ENCODE measurements around the gene ZBTB7C.

DNA sequence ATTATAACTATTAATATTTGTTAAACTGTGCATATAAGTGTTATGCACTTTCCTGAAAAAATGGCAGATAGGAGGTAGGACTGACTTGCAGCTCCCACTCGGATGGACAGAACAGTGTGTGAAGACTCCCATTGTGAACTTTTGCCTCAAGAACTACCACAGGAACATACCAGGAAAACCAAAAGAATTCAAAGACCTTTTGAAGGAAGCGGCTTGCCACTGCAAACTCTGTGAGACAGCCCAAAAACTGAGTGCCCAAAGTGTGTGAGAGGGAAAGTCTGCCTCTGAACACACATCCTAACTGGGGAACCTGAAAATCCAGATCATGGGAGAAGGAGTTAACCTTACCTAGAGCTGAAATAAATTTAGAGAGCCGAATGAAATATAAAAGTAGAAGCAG, 171.0 kb downstream of the ZBTB7C start:
- TF ChIP-seq, protein P1, sequence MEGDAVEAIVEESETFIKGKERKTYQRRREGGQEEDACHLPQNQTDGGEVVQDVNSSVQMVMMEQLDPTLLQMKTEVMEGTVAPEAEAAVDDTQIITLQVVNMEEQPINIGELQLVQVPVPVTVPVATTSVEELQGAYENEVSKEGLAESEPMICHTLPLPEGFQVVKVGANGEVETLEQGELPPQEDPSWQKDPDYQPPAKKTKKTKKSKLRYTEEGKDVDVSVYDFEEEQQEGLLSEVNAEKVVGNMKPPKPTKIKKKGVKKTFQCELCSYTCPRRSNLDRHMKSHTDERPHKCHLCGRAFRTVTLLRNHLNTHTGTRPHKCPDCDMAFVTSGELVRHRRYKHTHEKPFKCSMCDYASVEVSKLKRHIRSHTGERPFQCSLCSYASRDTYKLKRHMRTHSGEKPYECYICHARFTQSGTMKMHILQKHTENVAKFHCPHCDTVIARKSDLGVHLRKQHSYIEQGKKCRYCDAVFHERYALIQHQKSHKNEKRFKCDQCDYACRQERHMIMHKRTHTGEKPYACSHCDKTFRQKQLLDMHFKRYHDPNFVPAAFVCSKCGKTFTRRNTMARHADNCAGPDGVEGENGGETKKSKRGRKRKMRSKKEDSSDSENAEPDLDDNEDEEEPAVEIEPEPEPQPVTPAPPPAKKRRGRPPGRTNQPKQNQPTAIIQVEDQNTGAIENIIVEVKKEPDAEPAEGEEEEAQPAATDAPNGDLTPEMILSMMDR (IDR thresholded peaks at IDR 0.05): no peak
- no peak for TF ChIP-seq EZH2 (IDR thresholded peaks at IDR 0.05; ENCODE audit: borderline replicate concordance, insufficient read depth, low read depth, low read length, poor library complexity, severe bottlenecking)

Measured in B cell (primary cell).